BLaER1 (cell line): ENCODE data around the gene ERN1.

Source experiments
- H3K27ac ChIP-seq: shearing (Covaris generic); formaldehyde crosslinking; 2 replicates; pipeline ENCODE4 v1.8.1; 2022
- H3K27me3 ChIP-seq: shearing (Covaris generic); formaldehyde crosslinking; 2 replicates; pipeline ENCODE4 v1.8.1; 2022
- H3K36me3 ChIP-seq: shearing (Covaris generic); formaldehyde crosslinking; 2 replicates; pipeline ENCODE4 v1.8.1; 2022
- H3K4me1 ChIP-seq: shearing (Covaris generic); formaldehyde crosslinking; 2 replicates; pipeline ENCODE4 v1.8.1; 2022
- H3K4me2 ChIP-seq: shearing (Covaris generic); formaldehyde crosslinking; 2 replicates; pipeline ENCODE4 v1.8.1; 2022
- H3K4me3 ChIP-seq: shearing (Covaris generic); formaldehyde crosslinking; 2 replicates; pipeline ENCODE4 v1.8.1; 2022
- H3K9ac ChIP-seq: shearing (Covaris generic); formaldehyde crosslinking; 2 replicates; pipeline ENCODE4 v1.8.1; 2022
- H3K9me3 ChIP-seq: shearing (Covaris generic); formaldehyde crosslinking; 2 replicates; pipeline ENCODE4 v1.8.1; 2022
- H4K20me1 ChIP-seq: shearing (Covaris generic); formaldehyde crosslinking; 2 replicates; pipeline ENCODE4 v1.8.1; 2022
- Cebpa-rat ChIP-seq: shearing (Covaris generic); IDR thresholded peaks from 2 replicates; pipeline ENCODE4 v1.8.1; 2022

ERN1 gene

DNA sequence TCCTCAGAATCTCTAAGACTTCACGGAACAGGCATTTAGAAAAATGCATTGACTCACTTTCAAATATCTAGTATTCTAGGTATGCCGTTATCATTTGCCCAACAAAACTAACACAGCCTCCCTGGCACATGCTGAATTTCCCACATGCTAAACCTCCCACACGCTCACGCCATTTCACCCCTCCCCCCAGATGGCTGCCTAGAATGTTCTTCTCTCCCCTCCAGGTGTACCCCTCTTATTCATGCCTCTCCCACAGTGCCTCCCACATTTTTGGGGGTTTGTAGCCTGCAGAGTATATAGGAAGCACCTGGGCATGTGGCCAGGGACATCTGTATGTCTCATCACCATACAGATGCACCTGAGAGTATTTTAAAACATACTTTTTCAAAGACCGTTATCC lies 71.3 kb downstream of the ERN1 start:
- H3K27ac ChIP-seq = no peak overlapping the region
- no peak overlapping the region for H3K4me3 ChIP-seq
- H3K4me1 ChIP-seq = peaks cover 30% of the 10 kb centered on the region
- H3K36me3 ChIP-seq = peaks cover 34% of the 10 kb centered on the region; the same call in 1 of the 2 replicates
- H3K9me3 ChIP-seq = no peaks in the 10 kb centered on the region
- H3K4me2 ChIP-seq = no peak overlapping the region
- H3K9ac ChIP-seq = no peak overlapping the region
- no peaks in the 10 kb centered on the region for H4K20me1 ChIP-seq
- no peak for TF ChIP-seq Cebpa-rat
- H3K27me3 ChIP-seq = no peaks in the 10 kb centered on the region

DNA sequence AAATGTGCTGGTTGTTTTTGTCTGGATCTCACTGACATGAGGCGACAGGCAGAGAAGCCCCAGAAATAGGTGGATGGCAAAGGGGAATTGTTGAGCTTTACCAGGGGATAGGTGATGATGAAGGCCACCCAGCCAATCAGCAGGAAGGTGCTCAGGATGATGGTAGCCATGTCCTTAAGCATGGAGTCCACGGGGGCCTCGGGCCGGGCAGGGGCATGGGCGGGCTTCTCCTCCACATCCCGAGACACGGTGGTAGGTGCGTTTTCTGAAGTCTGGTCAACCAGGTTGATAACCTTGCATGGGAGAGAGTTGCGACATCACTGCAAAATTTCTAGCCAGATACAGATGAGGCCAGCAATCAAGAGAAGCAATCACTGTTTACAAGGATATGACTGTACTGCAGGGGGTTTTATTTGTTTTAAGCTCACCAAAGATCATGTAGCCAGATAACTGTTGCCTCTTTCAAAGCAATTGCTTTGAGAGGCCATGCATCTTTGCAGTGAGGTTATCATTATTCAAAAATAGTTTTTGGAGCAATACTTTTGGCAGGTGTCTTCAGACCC lies 72.2 kb downstream of the ERN1 start:
- H3K27me3 ChIP-seq = no peaks in the 10 kb centered on the region
- H3K4me2 ChIP-seq = no peak overlapping the region
- no peak overlapping the region for H3K9ac ChIP-seq
- H3K36me3 ChIP-seq = peaks cover 39% of the 10 kb centered on the region; the same call in 1 of the 2 replicates
- H3K4me1 ChIP-seq = peaks cover 22% of the 10 kb centered on the region
- no peak overlapping the region for H3K4me3 ChIP-seq
- no peaks in the 10 kb centered on the region for H3K9me3 ChIP-seq
- peak; percentile 68; the same call in 1 of the 2 replicates for TF ChIP-seq Cebpa-rat
- H3K27ac ChIP-seq = no peak overlapping the region
- no peaks in the 10 kb centered on the region for H4K20me1 ChIP-seq

DNA sequence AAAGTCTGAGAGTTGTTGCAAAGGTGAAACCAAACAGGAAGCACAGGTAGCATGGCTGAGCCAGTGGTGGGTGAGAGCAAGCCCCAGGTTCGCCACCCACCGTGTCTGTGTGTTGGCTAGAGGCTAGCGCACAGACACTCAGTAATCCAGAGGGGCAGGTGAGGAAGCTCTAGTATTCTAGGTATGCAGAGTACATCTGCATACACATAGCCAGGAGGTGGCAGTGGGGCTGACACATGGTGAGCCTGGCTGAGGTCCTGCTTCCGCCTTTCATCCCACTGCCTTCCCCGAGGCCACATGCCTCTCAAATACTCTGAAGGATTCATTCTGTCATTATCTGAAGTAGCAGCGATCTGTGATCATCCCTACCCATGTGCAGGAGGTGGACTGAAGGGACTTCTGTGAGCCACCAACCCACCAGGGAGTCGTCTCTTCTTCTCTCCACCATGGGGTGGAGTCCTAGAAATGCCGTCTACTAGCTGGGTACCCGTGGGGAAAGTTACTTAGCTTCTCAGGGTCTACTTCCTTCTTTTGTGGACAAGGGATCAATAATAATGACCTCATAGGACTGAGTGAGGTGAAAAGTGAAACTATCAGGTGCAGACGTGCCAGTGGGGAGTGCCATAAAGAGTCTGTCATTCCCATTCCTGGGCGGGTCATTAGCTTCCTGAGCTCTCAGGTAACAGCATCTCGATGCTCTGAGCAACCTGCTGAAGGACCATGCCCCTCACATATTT lies 73.5 kb downstream of the ERN1 start:
- no peaks in the 10 kb centered on the region for H3K9me3 ChIP-seq
- H4K20me1 ChIP-seq = no peaks in the 10 kb centered on the region
- peaks cover 46% of the 10 kb centered on the region; the same call in 1 of the 2 replicates for H3K36me3 ChIP-seq
- H3K4me3 ChIP-seq = no peak overlapping the region
- H3K27me3 ChIP-seq = no peaks in the 10 kb centered on the region
- H3K9ac ChIP-seq = no peak overlapping the region
- H3K27ac ChIP-seq = no peak overlapping the region
- TF ChIP-seq Cebpa-rat = no peak
- no peak overlapping the region for H3K4me2 ChIP-seq
- H3K4me1 ChIP-seq = peaks cover 20% of the 10 kb centered on the region; the same call in 1 of the 2 replicates

DNA sequence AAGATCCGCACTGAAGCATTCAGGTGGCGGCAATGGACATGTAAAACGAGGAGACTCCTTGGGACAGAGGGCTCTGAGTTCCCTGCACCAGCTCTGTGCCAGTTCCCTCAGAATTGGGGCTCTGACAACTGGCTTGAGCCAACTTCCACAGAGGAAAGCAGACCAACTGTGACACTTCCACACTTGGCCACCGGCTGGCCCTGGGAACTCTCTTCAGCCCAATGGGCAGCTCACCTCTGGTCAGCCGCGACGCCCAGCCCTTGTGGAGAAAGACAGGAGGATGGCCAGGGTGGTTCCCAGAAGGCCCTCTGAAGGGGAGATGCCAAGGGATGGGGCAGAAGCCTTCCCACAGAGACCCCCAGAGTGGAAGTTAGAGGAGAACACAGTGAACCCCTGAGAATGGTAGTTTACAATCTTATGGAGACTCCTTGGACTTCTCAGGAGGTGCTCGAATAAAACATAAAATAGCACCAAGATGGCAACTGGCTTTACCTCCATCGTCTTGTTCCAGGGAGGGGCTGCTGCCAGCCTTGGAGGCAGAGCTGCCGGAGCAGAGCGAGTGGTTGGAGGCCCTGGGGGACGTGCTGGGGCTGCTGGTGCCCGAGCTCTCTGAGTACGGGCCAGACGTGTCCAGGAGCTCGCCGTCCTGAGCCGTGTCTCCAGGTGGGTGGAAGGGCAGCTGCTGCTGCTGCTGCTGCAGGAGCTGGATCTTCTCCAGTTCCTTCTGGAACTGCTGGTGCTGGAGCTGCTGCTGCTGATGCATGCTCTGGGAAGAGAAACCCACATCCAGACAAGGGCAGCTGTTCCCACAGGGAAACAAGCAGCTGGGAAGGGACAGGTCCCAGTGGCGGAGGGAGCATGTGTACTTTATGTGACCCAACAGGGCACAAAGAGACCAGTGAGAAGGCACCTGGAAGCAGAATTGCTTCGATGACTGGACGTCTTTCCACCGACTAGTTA lies 74.5 kb downstream of the ERN1 start:
- no peak overlapping the region for H3K4me2 ChIP-seq
- no peak overlapping the region for H3K4me3 ChIP-seq
- H3K9me3 ChIP-seq = no peaks in the 10 kb centered on the region
- H3K27ac ChIP-seq = no peak overlapping the region
- H3K9ac ChIP-seq = no peak overlapping the region
- no peaks in the 10 kb centered on the region for H3K27me3 ChIP-seq
- TF ChIP-seq Cebpa-rat = no peak
- H3K4me1 ChIP-seq = peaks cover 20% of the 10 kb centered on the region; the same call in 1 of the 2 replicates
- H4K20me1 ChIP-seq = no peaks in the 10 kb centered on the region
- H3K36me3 ChIP-seq = peaks cover 54% of the 10 kb centered on the region; the same call in 1 of the 2 replicates

GRCh38 chr17:64054304-64054703 lies 75.6 kb downstream of the ERN1 start:
- no peak for TF ChIP-seq Cebpa-rat

GRCh38 chr17:64053101-64053500 lies 76.8 kb downstream of the ERN1 start:
- Histone ChIP-seq H3K27ac (no peak overlapping the region), H3K27me3 (no peaks in the 10 kb centered on the region), H3K9ac (no peak overlapping the region), H3K4me2 (no peak overlapping the region), H4K20me1 (no peaks in the 10 kb centered on the region), H3K4me1 (0 out of 2 replicates have a peak, but pooled peaks cover 9% of the 10 kb centered on the region), H3K9me3 (no peaks in the 10 kb centered on the region), H3K4me3 (no peak overlapping the region), H3K36me3 (peaks cover 61% of the 10 kb centered on the region; the same call in 1 of the 2 replicates)
- no peak for TF ChIP-seq Cebpa-rat

More at GRCh38 chr17:64054304-64054703, 75.6 kb downstream of the ERN1 start:
- no peak overlapping the region for H3K4me2 ChIP-seq
- no peaks in the 10 kb centered on the region for H3K9me3 ChIP-seq
- peaks cover 56% of the 10 kb centered on the region; the same call in 1 of the 2 replicates for H3K36me3 ChIP-seq
- peaks cover 15% of the 10 kb centered on the region; the same call in 1 of the 2 replicates for H3K4me1 ChIP-seq
- no peaks in the 10 kb centered on the region for H3K27me3 ChIP-seq
- H3K4me3 ChIP-seq = no peak overlapping the region
- H3K9ac ChIP-seq = no peak overlapping the region
- no peaks in the 10 kb centered on the region for H4K20me1 ChIP-seq
- H3K27ac ChIP-seq = no peak overlapping the region

- H3K27me3 ChIP-seq = no peaks in the 10 kb centered on the region
Measured at GRCh38 chr17:64051153-64051552, 78.8 kb downstream of the ERN1 start.

GRCh38 chr17:64048805-64049204 lies 81.1 kb downstream of the ERN1 start:
- Histone ChIP-seq H3K4me3 (no peak overlapping the region), H3K9me3 (no peaks in the 10 kb centered on the region), H4K20me1 (no peaks in the 10 kb centered on the region), H3K27me3 (no peaks in the 10 kb centered on the region), H3K9ac (no peak overlapping the region), H3K27ac (no peak overlapping the region), H3K4me2 (no peak overlapping the region), H3K36me3 (peaks cover 71% of the 10 kb centered on the region), H3K4me1 (no peaks in the 10 kb centered on the region)
- no peak for TF ChIP-seq Cebpa-rat

More at GRCh38 chr17:64051153-64051552, 78.8 kb downstream of the ERN1 start:
- Histone ChIP-seq H3K36me3 (peaks cover 67% of the 10 kb centered on the region; the same call in 1 of the 2 replicates), H3K4me3 (no peak overlapping the region), H3K27ac (no peak overlapping the region), H3K9me3 (no peaks in the 10 kb centered on the region), H3K4me1 (0 out of 2 replicates have a peak, but pooled peaks cover under 1% of the 10 kb centered on the region), H3K4me2 (no peak overlapping the region), H3K9ac (no peak overlapping the region), H4K20me1 (no peaks in the 10 kb centered on the region)
- TF ChIP-seq Cebpa-rat = no peak

- H3K27me3 ChIP-seq = no peaks in the 10 kb centered on the region
- no peaks in the 10 kb centered on the region for H4K20me1 ChIP-seq
- no peak for TF ChIP-seq Cebpa-rat
- H3K36me3 ChIP-seq = peaks cover 65% of the 10 kb centered on the region
- H3K4me1 ChIP-seq = no peaks in the 10 kb centered on the region
- no peak overlapping the region for H3K4me2 ChIP-seq
- no peak overlapping the region for H3K4me3 ChIP-seq
- H3K27ac ChIP-seq = no peak overlapping the region
- no peaks in the 10 kb centered on the region for H3K9me3 ChIP-seq
- H3K9ac ChIP-seq = no peak overlapping the region
Measured at GRCh38 chr17:64045176-64045575, 84.8 kb downstream of the ERN1 start.
